ENCODE data around the gene OR1F1. TPM values are rescaled to one million over a fixed set of nuclear protein-coding genes. Genes with fewer than 3 reads are reported as not detected.

OR1F1 gene
- total RNA-seq, 1 experiment from 2014 or later, result not detected

DNA sequence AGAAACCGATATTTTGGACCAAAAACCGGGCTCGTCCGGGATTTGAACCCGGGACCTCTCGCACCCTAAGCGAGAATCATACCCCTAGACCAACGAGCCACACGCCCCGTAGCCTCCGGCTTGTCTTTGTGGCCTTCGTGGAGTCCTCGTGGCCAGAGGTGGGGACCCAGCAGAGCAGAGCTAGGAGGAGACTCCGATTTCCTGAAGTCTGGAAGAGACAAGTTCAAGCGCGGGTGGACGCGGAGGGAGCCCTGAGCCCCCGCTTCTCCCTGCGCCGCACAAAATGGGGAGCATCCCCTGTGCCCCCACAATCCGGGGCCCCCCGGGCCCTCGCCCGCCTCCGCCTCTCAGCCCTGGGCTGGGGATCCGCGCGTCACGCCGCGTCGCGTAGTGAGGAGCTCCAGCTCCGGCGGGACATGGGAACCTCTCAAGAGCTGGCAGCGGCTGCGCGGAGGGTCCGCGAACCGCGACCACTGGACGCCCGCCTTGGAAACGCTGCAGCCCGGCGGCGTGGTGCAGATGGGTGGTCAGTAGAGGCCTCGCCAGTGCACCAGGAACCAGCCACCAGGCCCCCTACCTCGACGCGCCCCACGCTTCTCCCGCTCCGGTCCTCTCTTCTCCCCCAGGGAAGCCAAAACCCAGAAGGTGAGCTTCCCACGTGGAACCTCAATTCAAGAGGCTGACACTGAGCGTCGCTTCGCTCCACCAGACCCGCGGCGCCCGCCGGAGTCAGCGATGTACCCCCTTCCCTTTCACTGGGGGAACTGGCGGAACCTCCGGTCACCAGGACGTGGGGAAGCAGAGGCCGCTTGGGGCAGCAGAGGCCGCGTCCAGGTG, 5.2 kb upstream of the OR1F1 start:
- Histone ChIP-seq H3K4me3 (ENCODE audit: low read depth, low read length) (no peak overlapping the region), H3K27me3 (replicated peaks; ENCODE audit: control insufficient read depth, insufficient read depth, low read length) (no peaks in the 10 kb centered on the region), H3K4me1 (no peaks in the 10 kb centered on the region), H3K36me3 (ENCODE audit: control insufficient read depth, insufficient read depth, low read length) (no peaks in the 10 kb centered on the region), H3K9me3 (no peaks in the 10 kb centered on the region)
- no peak overlapping the region for H3K27ac Mint-ChIP-seq (ENCODE audit: unreplicated experiment)
- BruUV-seq (replicated peaks), result no TSS peak
- intact Hi-C loops (cut with micrococcal nuclease; ENCODE audit: unreplicated experiment), result no loop called here
- no peak for DNase-seq
- H3K4me1 Mint-ChIP-seq (ENCODE audit: low read depth, unreplicated experiment), result no peaks in the 10 kb centered on the region
- peak overlapping the region; percentile 45 for H3K4me3 Mint-ChIP-seq (ENCODE audit: unreplicated experiment)
- POLR2A ChIA-PET, result no interaction called here
- CTCF ChIA-PET, result no interaction called here
- TF ChIP-seq, protein P1, sequence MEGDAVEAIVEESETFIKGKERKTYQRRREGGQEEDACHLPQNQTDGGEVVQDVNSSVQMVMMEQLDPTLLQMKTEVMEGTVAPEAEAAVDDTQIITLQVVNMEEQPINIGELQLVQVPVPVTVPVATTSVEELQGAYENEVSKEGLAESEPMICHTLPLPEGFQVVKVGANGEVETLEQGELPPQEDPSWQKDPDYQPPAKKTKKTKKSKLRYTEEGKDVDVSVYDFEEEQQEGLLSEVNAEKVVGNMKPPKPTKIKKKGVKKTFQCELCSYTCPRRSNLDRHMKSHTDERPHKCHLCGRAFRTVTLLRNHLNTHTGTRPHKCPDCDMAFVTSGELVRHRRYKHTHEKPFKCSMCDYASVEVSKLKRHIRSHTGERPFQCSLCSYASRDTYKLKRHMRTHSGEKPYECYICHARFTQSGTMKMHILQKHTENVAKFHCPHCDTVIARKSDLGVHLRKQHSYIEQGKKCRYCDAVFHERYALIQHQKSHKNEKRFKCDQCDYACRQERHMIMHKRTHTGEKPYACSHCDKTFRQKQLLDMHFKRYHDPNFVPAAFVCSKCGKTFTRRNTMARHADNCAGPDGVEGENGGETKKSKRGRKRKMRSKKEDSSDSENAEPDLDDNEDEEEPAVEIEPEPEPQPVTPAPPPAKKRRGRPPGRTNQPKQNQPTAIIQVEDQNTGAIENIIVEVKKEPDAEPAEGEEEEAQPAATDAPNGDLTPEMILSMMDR (IDR thresholded peaks at IDR 0.05; ENCODE audit: insufficient read depth in 1 of 2, low read depth in 1 of 2, low read length in 1 of 2, severe bottlenecking in 1 of 2, unreplicated experiment in 1 of 2), result no peak
- peaks cover 16% of the 10 kb centered on the region for H3K36me3 Mint-ChIP-seq (ENCODE audit: insufficient read depth, unreplicated experiment)
- peaks cover 3% of the 10 kb centered on the region for H3K27me3 Mint-ChIP-seq (ENCODE audit: insufficient read depth, unreplicated experiment)
- peaks cover 13% of the 10 kb centered on the region for H3K9me3 Mint-ChIP-seq (ENCODE audit: unreplicated experiment)

DNA sequence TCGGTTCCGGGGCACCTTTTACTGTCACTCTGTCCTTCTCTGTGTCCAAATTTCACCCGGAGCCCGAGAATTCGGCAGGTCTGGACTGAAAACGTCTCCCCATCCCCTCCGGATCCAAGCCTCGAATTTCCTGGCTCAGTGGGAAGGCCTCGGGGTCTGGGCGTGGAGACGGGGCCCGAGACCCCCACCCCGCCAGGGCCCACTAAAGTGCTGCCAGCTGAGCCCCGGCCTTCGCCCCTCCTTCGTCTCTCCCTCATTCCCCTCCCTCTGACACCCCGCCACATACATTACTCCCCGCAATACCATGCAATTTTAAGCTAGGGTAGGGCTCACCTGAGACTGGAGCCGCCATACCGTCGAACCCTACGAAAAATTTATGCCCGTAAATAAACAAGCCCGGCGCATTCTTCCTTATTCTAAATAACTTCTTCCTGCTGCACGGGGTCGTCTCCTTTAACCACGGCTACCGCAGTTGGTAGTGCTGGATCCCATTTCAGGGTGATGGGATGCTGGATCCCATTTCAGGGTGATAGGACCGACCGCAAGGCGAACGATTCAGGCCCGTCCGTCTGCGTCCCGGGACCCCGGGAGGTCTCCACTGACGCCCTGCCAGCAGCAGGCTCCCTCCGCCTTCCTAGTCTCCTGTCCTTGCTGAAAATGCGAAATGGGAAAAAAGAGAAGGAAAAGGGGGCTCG, 4.4 kb upstream of the OR1F1 start:
- Mint-ChIP-seq H3K36me3 (ENCODE audit: insufficient read depth, unreplicated experiment) (peaks cover 16% of the 10 kb centered on the region), H3K27ac (ENCODE audit: unreplicated experiment) (no peak overlapping the region), H3K4me1 (ENCODE audit: low read depth, unreplicated experiment) (no peaks in the 10 kb centered on the region), H3K4me3 (ENCODE audit: unreplicated experiment) (no peak overlapping the region), H3K9me3 (ENCODE audit: unreplicated experiment) (peaks cover 13% of the 10 kb centered on the region), H3K27me3 (ENCODE audit: insufficient read depth, unreplicated experiment) (peaks cover 3% of the 10 kb centered on the region)
- Histone ChIP-seq H3K27me3 (replicated peaks; ENCODE audit: control insufficient read depth, insufficient read depth, low read length) (no peaks in the 10 kb centered on the region), H3K4me1 (no peaks in the 10 kb centered on the region), H3K4me3 (ENCODE audit: low read depth, low read length) (no peak overlapping the region), H3K36me3 (ENCODE audit: control insufficient read depth, insufficient read depth, low read length) (no peaks in the 10 kb centered on the region), H3K9me3 (no peaks in the 10 kb centered on the region)
- POLR2A ChIA-PET, result no interaction called here
- TF ChIP-seq, protein P1 (IDR thresholded peaks at IDR 0.05; ENCODE audit: insufficient read depth in 1 of 2, low read depth in 1 of 2, low read length in 1 of 2, severe bottlenecking in 1 of 2, unreplicated experiment in 1 of 2), result no peak
- DNase-seq, result no peak
- intact Hi-C loops (cut with micrococcal nuclease; ENCODE audit: unreplicated experiment), result no loop called here
- BruUV-seq (replicated peaks), result no TSS peak
- CTCF ChIA-PET, result no interaction called here

DNA sequence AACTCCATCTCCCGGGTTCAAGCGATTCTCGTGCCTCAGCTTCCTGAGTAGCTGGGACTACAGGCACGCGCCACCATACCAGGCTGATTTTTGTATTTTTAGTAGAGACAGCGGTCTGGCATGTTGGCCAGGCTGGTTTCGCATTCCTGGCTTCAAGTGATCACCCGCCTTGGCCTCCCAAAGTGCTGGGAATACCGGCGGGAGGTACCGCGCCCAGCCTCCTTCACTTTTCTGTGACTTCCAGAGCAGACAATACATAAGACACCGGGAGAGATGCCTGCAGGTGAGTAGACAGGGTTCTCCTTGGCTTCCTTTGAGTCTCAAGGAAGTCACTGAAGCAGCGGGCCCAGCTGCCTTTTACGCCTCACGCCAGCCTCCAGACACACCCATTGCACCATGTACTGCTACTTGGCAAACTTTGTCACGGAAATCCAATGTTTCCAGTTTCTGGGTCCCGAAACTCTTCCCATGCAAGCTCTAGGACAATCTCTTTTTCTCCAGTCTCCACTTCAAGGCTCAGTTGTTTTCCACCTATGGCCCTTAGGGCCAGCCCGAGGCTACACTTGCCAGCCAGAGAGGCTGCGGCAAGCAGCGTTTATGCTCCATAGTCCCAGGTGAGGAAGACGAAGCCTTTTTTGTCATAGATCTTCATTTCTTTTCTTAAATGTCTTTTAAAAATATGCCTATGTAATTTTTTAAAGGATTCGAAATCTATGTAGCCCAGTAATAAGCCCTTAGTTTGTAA, 886 bp upstream of the OR1F1 start:
- intact Hi-C loops (cut with micrococcal nuclease; ENCODE audit: unreplicated experiment), result no loop called here
- POLR2A ChIA-PET, result no interaction called here
- TF ChIP-seq, protein P1 (IDR thresholded peaks at IDR 0.05; ENCODE audit: insufficient read depth in 1 of 2, low read depth in 1 of 2, low read length in 1 of 2, severe bottlenecking in 1 of 2, unreplicated experiment in 1 of 2), result no peak
- Histone ChIP-seq H3K4me1 (no peaks in the 10 kb centered on the region), H3K4me3 (ENCODE audit: low read depth, low read length) (no peak overlapping the region), H3K27me3 (replicated peaks; ENCODE audit: control insufficient read depth, insufficient read depth, low read length) (no peaks in the 10 kb centered on the region; the same call in 1 of the 2 replicates), H3K9me3 (no peaks in the 10 kb centered on the region), H3K36me3 (ENCODE audit: control insufficient read depth, insufficient read depth, low read length) (no peaks in the 10 kb centered on the region)
- CTCF ChIA-PET, result no interaction called here
- no peak overlapping the region for H3K4me3 Mint-ChIP-seq (ENCODE audit: unreplicated experiment)
- H3K9me3 Mint-ChIP-seq (ENCODE audit: unreplicated experiment), result peaks cover 13% of the 10 kb centered on the region
- no peak overlapping the region for H3K27ac Mint-ChIP-seq (ENCODE audit: unreplicated experiment)
- no peaks in the 10 kb centered on the region for H3K27me3 Mint-ChIP-seq (ENCODE audit: insufficient read depth, unreplicated experiment)
- no TSS peak for BruUV-seq (replicated peaks)
- peaks cover 38% of the 10 kb centered on the region for H3K36me3 Mint-ChIP-seq (ENCODE audit: insufficient read depth, unreplicated experiment)
- H3K4me1 Mint-ChIP-seq (ENCODE audit: low read depth, unreplicated experiment), result no peaks in the 10 kb centered on the region
- no peak for DNase-seq

Measured in Caco-2 (cell line).